ENCODE results near the gene KANK4.

DNA sequence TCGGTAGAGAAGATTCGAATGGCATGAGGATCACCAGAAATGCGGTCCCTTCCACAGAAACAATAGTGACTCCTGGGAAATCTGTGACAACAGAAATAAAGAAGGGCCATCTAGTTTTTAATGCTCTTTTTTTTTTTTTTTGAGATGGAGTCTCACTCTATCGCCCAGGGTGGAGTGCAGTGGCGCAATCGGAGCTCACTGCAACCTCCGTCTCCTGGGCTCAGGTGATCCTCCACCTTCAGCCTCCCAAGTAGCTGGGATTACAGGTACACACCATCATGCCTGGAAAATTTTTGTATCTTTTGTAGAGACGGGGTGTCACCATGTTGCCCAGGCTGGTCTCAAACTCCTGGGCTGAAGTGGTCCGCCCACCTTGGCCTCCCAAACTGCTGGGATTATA lies 80.7 kb downstream of the KANK4 start:
- TF ChIP-seq, protein P1, sequence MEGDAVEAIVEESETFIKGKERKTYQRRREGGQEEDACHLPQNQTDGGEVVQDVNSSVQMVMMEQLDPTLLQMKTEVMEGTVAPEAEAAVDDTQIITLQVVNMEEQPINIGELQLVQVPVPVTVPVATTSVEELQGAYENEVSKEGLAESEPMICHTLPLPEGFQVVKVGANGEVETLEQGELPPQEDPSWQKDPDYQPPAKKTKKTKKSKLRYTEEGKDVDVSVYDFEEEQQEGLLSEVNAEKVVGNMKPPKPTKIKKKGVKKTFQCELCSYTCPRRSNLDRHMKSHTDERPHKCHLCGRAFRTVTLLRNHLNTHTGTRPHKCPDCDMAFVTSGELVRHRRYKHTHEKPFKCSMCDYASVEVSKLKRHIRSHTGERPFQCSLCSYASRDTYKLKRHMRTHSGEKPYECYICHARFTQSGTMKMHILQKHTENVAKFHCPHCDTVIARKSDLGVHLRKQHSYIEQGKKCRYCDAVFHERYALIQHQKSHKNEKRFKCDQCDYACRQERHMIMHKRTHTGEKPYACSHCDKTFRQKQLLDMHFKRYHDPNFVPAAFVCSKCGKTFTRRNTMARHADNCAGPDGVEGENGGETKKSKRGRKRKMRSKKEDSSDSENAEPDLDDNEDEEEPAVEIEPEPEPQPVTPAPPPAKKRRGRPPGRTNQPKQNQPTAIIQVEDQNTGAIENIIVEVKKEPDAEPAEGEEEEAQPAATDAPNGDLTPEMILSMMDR (IDR thresholded peaks at IDR 0.05): no peak
- TF ChIP-seq EZH2 (IDR thresholded peaks at IDR 0.05; ENCODE audit: borderline replicate concordance, insufficient read depth, low read depth, low read length, poor library complexity, severe bottlenecking): no peak

All from B cell (primary cell).